Hepatocyte (in vitro differentiated cells): ENCODE results near the gene CRIP3. TPM values are rescaled to one million over a fixed set of nuclear protein-coding genes. Genes with fewer than 3 reads are reported as not detected.

Experiments
- DNase-seq: peaks from one replicate; pipeline ENCODE4 v3.0.0-alpha.2; 2016; ENCODE audit warnings: low spot score
- H2AFZ ChIP-seq: fragments of 200-600 bp; sonication (generic); 2 replicates; pipeline ENCODE4 v1.6.0; 2016; ENCODE audit warnings: antibody characterized with exemption, mild to moderate bottlenecking
- H3K27ac ChIP-seq: fragments of 200-600 bp; sonication (generic); 2 replicates; pipeline ENCODE4 v1.5.1; 2016; ENCODE audit warnings: mild to moderate bottlenecking
- H3K27me3 ChIP-seq: fragments of 200-600 bp; sonication (generic); 2 replicates; pipeline ENCODE4 v1.6.1; 2016
- H3K36me3 ChIP-seq: fragments of 200-600 bp; sonication (generic); replicated peaks from 2 replicates; pipeline ENCODE4 v1.5.1; 2016; ENCODE audit warnings: low read depth; ENCODE audit not compliant: insufficient read depth
- H3K4me1 ChIP-seq: fragments of 200-600 bp; sonication (generic); 2 replicates; pipeline ENCODE4 v1.5.1; 2016; ENCODE audit warnings: mild to moderate bottlenecking, moderate library complexity; ENCODE audit not compliant: insufficient read depth
- H3K4me2 ChIP-seq: fragments of 200-600 bp; sonication (generic); 2 replicates; pipeline ENCODE4 v1.6.0; 2016
- H3K4me3 ChIP-seq: fragments of 200-600 bp; sonication (generic); 2 replicates; pipeline ENCODE4 v1.5.1; 2016; ENCODE audit warnings: mild to moderate bottlenecking
- H3K79me2 ChIP-seq: fragments of 200-600 bp; sonication (generic); 2 replicates; pipeline ENCODE4 v1.6.0; 2017; ENCODE audit warnings: mild to moderate bottlenecking
- H3K9me2 ChIP-seq: fragments of 200-600 bp; sonication (generic); replicated peaks from 2 replicates; pipeline ENCODE4 v1.6.0; 2017; ENCODE audit warnings: mild to moderate bottlenecking; ENCODE audit not compliant: insufficient read depth
- H3K9me3 ChIP-seq: fragments of 200-600 bp; sonication (generic); 2 replicates; pipeline ENCODE4 v1.5.1; 2016; ENCODE audit warnings: low read depth, mild to moderate bottlenecking
- H4K20me1 ChIP-seq: fragments of 200-600 bp; sonication (generic); 2 replicates; pipeline ENCODE4 v1.6.0; 2016; ENCODE audit warnings: mild to moderate bottlenecking; ENCODE audit not compliant: insufficient read depth, poor library complexity, severe bottlenecking
- EZH2 ChIP-seq: fragments of 200-600 bp; sonication (generic); IDR thresholded peaks from 2 replicates; pipeline ENCODE4 v1.6.1; 2016; ENCODE audit warnings: antibody characterized with exemption, mild to moderate bottlenecking, borderline replicate concordance
- EZH2phosphoT487 ChIP-seq: fragments of 200-600 bp; sonication (generic); IDR thresholded peaks from one replicate; pipeline ENCODE4 v1.6.1; 2018; ENCODE audit warnings: antibody characterized with exemption, mild to moderate bottlenecking, low read depth, moderate library complexity; ENCODE audit not compliant: unreplicated experiment, severe bottlenecking
- WGBS: methylation state at CpG from one replicate; pipeline ENCODE4 v1.1.6; 2016; ENCODE audit warnings: low lambda C conversion rate; ENCODE audit errors: missing lambda C conversion rate; 5-methylcytosine and 5-hydroxymethylcytosine counted together
- polyA plus RNA-seq: library from polyadenylated mRNA; unstranded; fragments of >200 nt; fragmentation: Nextera tagmentation; extraction: Ambion mirVana; gene quantifications from 2 replicates; pipeline ENCODE4 v1.2.1, GENCODE V29; 2016
- total RNA-seq: library from RNA; depleted of rRNA; stranded (reverse); fragments of >200 nt; gene quantifications from 2 replicates; pipeline ENCODE4 v1.2.3, GENCODE V29; 2014
- TF ChIP-seq, protein P1 (sequence below): fragments of 200-600 bp; sonication (generic); IDR thresholded peaks from 2 replicates; pipeline ENCODE4 v1.5.1; 2016; ENCODE audit warnings: antibody characterized with exemption, mild to moderate bottlenecking; ENCODE audit not compliant: poor library complexity

CRIP3 gene
- total and polyA plus RNA-seq, 2 experiments from 2014 or later = 0.80 to 1.5 TPM

DNA sequence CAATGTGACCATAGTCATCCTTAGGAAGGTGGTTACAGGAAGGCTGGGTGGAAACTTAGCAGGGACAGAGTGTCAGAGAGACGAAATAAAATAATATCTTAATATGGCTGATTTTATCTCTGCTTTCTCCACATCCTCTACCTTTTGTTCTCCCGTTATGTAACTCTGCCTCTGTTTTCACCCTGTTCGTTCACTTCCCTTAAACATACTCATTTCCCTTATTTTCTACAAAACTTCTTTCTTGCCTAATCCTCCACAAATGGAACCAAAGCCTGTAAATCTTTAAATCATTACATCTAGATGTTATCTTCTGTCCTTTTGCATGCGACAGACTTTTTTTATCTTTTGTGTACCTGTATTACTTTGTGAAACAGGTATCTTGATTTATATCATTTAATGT, 23.3 kb upstream of the CRIP3 start:
- Histone ChIP-seq H2AFZ (no peak overlapping the region), H3K79me2 (no peaks in the 10 kb centered on the region), H4K20me1 (no peaks in the 10 kb centered on the region), H3K4me2 (no peak overlapping the region), H3K4me3 (no peak overlapping the region), H3K27ac (no peak overlapping the region), H3K4me1 (peaks cover 11% of the 10 kb centered on the region), H3K9me3 (no peaks in the 10 kb centered on the region), H3K36me3 (no peaks in the 10 kb centered on the region), H3K9me2 (no peaks in the 10 kb centered on the region), H3K27me3 (no peaks in the 10 kb centered on the region)
- 76% methylated on average over 4 of the region's 4 CpGs for WGBS
- TF ChIP-seq EZH2phosphoT487 = no peak
- TF ChIP-seq, protein P1, sequence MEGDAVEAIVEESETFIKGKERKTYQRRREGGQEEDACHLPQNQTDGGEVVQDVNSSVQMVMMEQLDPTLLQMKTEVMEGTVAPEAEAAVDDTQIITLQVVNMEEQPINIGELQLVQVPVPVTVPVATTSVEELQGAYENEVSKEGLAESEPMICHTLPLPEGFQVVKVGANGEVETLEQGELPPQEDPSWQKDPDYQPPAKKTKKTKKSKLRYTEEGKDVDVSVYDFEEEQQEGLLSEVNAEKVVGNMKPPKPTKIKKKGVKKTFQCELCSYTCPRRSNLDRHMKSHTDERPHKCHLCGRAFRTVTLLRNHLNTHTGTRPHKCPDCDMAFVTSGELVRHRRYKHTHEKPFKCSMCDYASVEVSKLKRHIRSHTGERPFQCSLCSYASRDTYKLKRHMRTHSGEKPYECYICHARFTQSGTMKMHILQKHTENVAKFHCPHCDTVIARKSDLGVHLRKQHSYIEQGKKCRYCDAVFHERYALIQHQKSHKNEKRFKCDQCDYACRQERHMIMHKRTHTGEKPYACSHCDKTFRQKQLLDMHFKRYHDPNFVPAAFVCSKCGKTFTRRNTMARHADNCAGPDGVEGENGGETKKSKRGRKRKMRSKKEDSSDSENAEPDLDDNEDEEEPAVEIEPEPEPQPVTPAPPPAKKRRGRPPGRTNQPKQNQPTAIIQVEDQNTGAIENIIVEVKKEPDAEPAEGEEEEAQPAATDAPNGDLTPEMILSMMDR = no peak
- TF ChIP-seq EZH2 = no peak
- DNase-seq = no peak

DNA sequence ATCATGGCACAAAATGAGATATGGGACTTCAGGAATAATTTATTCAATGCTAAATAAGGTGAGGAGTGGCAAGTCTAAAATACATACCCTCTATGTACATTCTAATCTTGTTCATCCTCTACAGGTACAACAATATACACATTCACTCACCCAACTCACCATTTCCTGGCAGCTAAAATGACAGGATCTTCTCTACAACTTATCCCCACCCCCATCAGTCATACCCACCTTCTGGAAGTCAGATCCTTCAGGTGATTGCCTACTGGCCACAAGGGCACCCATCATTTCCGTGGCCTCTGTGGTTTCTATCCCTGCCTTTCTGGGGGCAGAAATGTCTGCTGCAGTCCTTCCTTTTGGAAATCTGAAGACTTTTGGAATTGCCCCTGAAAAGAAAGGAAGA, 22.8 kb upstream of the CRIP3 start:
- DNase-seq = no peak
- no peak overlapping the region for H3K4me3 ChIP-seq
- H3K79me2 ChIP-seq = no peaks in the 10 kb centered on the region
- TF ChIP-seq, protein P1 = no peak
- no peak for TF ChIP-seq EZH2phosphoT487
- no peak for TF ChIP-seq EZH2
- H2AFZ ChIP-seq = no peak overlapping the region
- no peaks in the 10 kb centered on the region for H3K36me3 ChIP-seq
- 82% methylated on average over 1 of the region's 1 CpG for WGBS
- H3K27ac ChIP-seq = no peak overlapping the region
- H4K20me1 ChIP-seq = no peaks in the 10 kb centered on the region
- peaks cover 11% of the 10 kb centered on the region for H3K4me1 ChIP-seq
- H3K27me3 ChIP-seq = no peaks in the 10 kb centered on the region
- H3K9me2 ChIP-seq = no peaks in the 10 kb centered on the region
- no peak overlapping the region for H3K4me2 ChIP-seq
- no peaks in the 10 kb centered on the region for H3K9me3 ChIP-seq

DNA sequence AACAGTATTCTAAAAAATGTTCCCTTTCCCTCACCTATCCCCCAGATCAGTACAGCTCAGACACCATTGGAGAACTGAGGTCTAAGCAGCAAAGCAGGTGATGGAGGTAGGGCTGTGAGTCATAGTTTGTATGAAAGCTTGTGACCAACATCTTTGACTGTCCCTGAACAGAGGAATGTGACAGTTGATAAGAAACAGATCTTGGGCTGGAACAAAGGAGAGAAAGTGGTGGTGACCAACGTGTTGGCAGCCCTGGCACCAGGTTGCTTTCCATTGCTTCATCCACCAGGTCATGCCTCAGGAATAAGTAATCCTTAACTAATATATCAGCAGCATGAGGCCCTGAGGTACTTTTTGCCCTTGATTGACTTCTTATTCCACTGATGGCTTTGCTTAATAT, 19.9 kb upstream of the CRIP3 start:
- Histone ChIP-seq H3K4me1 (peaks cover 4% of the 10 kb centered on the region), H2AFZ (no peak overlapping the region), H3K4me3 (no peak overlapping the region), H3K36me3 (no peaks in the 10 kb centered on the region), H3K27ac (peak overlapping the region; percentile 78), H3K9me3 (no peaks in the 10 kb centered on the region), H3K79me2 (no peaks in the 10 kb centered on the region), H4K20me1 (no peaks in the 10 kb centered on the region), H3K4me2 (no peak overlapping the region), H3K9me2 (no peaks in the 10 kb centered on the region), H3K27me3 (no peaks in the 10 kb centered on the region)
- WGBS = 24% methylated on average over 1 of the region's 1 CpG
- TF ChIP-seq EZH2phosphoT487 = no peak
- TF ChIP-seq EZH2 = no peak
- TF ChIP-seq, protein P1 = no peak
- DNase-seq = peak; percentile 63

DNA sequence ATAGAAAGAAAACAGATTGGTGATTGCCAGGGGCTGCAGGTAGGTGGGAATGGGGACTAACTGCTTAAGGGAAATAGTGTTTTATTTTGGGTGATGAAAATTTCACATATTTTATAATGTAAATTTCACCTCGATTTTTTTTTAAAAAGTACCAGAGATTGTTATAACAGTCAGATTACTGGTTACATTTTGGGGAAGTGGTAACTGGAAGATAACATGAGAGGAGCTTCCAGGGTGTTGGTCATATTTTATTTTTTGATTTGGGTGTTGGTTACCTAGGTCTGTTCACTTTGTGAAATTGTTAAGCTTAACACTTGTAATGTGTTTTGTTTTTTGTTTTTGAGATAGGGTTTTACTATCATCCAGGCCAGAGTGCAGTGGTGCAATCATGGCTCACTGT, 17.2 kb upstream of the CRIP3 start:
- Histone ChIP-seq H3K4me2 (no peak overlapping the region), H3K9me3 (no peaks in the 10 kb centered on the region), H3K4me3 (no peak overlapping the region), H3K79me2 (no peaks in the 10 kb centered on the region), H3K27ac (no peak overlapping the region), H2AFZ (no peak overlapping the region), H3K27me3 (no peaks in the 10 kb centered on the region), H3K9me2 (no peaks in the 10 kb centered on the region), H3K36me3 (no peaks in the 10 kb centered on the region), H4K20me1 (no peaks in the 10 kb centered on the region), H3K4me1 (peaks cover 4% of the 10 kb centered on the region)
- 84% methylated on average over 1 of the region's 1 CpG for WGBS
- TF ChIP-seq, protein P1 = no peak
- TF ChIP-seq EZH2phosphoT487 (no peak), EZH2 (no peak)
- DNase-seq = no peak
